CD4-positive, alpha-beta T cell (primary cell): ENCODE results near the gene HADHA. TPM values are rescaled to one million over a fixed set of nuclear protein-coding genes. Genes with fewer than 3 reads are reported as not detected.

Source experiments
- ATAC-seq: fragments of 200-7000 bp; cut with Tn5 transposase; one replicate; pipeline ENCODE4 v1.10.0; 2022; ENCODE audit warnings: mild to moderate bottlenecking; ENCODE audit not compliant: poor library complexity
- CTCF ChIA-PET: fragments of 350-600 bp; sonication (Branson Sonifier 250); formaldehyde crosslinking; loops from one replicate; lab custom pipeline; 2021; ENCODE audit warnings: antibody characterized with exemption, inconsistent platforms; lab: Charles Lee
- POLR2A ChIA-PET: fragments of 350-600 bp; sonication (Branson Sonifier 250); formaldehyde crosslinking; loops from one replicate; lab custom pipeline; 2021; ENCODE audit warnings: antibody characterized with exemption, inconsistent platforms; lab: Charles Lee
- DNase-seq, 14 experiments: peaks; one replicate each; pipeline ENCODE4 v3.0.0-alpha.2; 2013 to 2020; ENCODE audit warnings: mixed read lengths in 2 of 14
- H3K27ac ChIP-seq, 2 donors: one replicate each; pipeline versions ENCODE4 v1.5.1 to v1.7.0; 2013; ENCODE audit warnings: low read length in 2 of 2, low read depth in 1 of 2, mild to moderate bottlenecking in 1 of 2
- H3K27me3 ChIP-seq, 2 experiments: 1 replicate in 1 of 2; 2 replicates in 1 of 2; pipeline versions ENCODE4 v1.6.1 to v1.7.0; 2013; ENCODE audit warnings: low read length in 2 of 2, control low read depth in 1 of 2, mild to moderate bottlenecking in 1 of 2, moderate library complexity in 1 of 2; ENCODE audit not compliant: insufficient read depth in 2 of 2, control insufficient read depth in 1 of 2
- H3K36me3 ChIP-seq: one replicate; pipeline ENCODE4 v1.6.1; 2013; ENCODE audit warnings: low read length, control low read depth; ENCODE audit not compliant: insufficient read depth
- H3K4me1 ChIP-seq: one replicate; pipeline ENCODE4 v1.6.1; 2013; ENCODE audit warnings: low read length, control low read depth; ENCODE audit not compliant: insufficient read depth
- H3K4me3 ChIP-seq: one replicate; pipeline ENCODE4 v1.5.1; 2013; ENCODE audit warnings: mild to moderate bottlenecking, low read length, moderate library complexity
- H3K9me3 ChIP-seq, 2 experiments: 1 replicate in 1 of 2; 2 replicates in 1 of 2; pipeline versions ENCODE4 v1.6.1 to v1.7.0; 2013; ENCODE audit warnings: low read length in 2 of 2, mild to moderate bottlenecking in 2 of 2, control low read depth in 1 of 2, moderate library complexity in 1 of 2; ENCODE audit not compliant: control insufficient read depth in 1 of 2, insufficient read depth in 1 of 2
- H3K27ac Mint-ChIP-seq: one replicate; pipeline ENCODE4 v1.8.0; 2020; ENCODE audit warnings: mixed read lengths
- H3K27me3 Mint-ChIP-seq: one replicate; pipeline ENCODE4 v1.8.0; 2021; ENCODE audit warnings: mixed read lengths
- H3K36me3 Mint-ChIP-seq: one replicate; pipeline ENCODE4 v1.8.0; 2021; ENCODE audit warnings: low read depth, mixed read lengths
- H3K4me1 Mint-ChIP-seq: one replicate; pipeline ENCODE4 v1.8.0; 2021; ENCODE audit warnings: low read depth, mixed read lengths
- H3K4me3 Mint-ChIP-seq: one replicate; pipeline ENCODE4 v1.8.0; 2020; ENCODE audit warnings: mild to moderate bottlenecking, mixed read lengths
- H3K9me3 Mint-ChIP-seq: one replicate; pipeline ENCODE4 v1.8.0; 2020; ENCODE audit warnings: mixed read lengths
- CTCF ChIP-seq: fragments of 200-600 bp; IDR thresholded peaks from one replicate; pipeline ENCODE4 v1.8.0; 2022; ENCODE audit warnings: antibody characterized with exemption, mild to moderate bottlenecking
- intact Hi-C, 2 experiments: fragments of 100-400 bp; cut with DNase I in 1 of 2; cut with micrococcal nuclease in 1 of 2; formaldehyde crosslinking; loops; one replicate each; pipeline versions ENCODE4 v1.15.1 to v1.9.0; 2023 to 2025; cut with DNase I, micrococcal nuclease
- total RNA-seq, 174 experiments: library from RNA in 2 of 174; stranded (reverse) in 2 of 174; gene quantifications; one replicate each; pipeline ENCODE4 v1.2.3 and lab custom pipeline; 2021 to 2026

HADHA gene
- total RNA-seq, 2 experiments from 2014 or later: 72.4 to 73.7 TPM

- no peak overlapping the region for H3K27ac Mint-ChIP-seq
- TF ChIP-seq CTCF: no peak
- peaks cover 79% of the 10 kb centered on the region for H3K36me3 ChIP-seq
Observed at GRCh38 chr2:26202981-26203490, 41.4 kb downstream of the HADHA start.

GRCh38 chr2:26197516-26197915, 46.9 kb downstream of the HADHA start:
- H3K4me3 Mint-ChIP-seq: no peak overlapping the region
- Histone ChIP-seq H3K4me1 (no peaks in the 10 kb centered on the region), H3K36me3 (peaks cover 87% of the 10 kb centered on the region), H3K4me3 (no peak overlapping the region), H3K27me3 (no peaks in the 10 kb centered on the region), H3K9me3 (no peaks in the 10 kb centered on the region), H3K27ac (no peak overlapping the region)
- TF ChIP-seq CTCF: no peak
- ATAC-seq (no peak), DNase-seq (no peak)
- H3K36me3 Mint-ChIP-seq: peaks cover 94% of the 10 kb centered on the region
- no peaks in the 10 kb centered on the region for H3K27me3 Mint-ChIP-seq
- H3K9me3 Mint-ChIP-seq: no peaks in the 10 kb centered on the region
- no peaks in the 10 kb centered on the region for H3K4me1 Mint-ChIP-seq
- ChIA-PET POLR2A (no interaction called here), CTCF (no interaction called here)
- intact Hi-C loops: no loop called here
- H3K27ac Mint-ChIP-seq: no peak overlapping the region

More at GRCh38 chr2:26202981-26203490, 41.4 kb downstream of the HADHA start:
- H3K27me3 ChIP-seq: no peaks in the 10 kb centered on the region
- H3K4me3 Mint-ChIP-seq: no peak overlapping the region
- no peak for ATAC-seq
- H3K4me1 Mint-ChIP-seq: no peaks in the 10 kb centered on the region
- ChIA-PET CTCF (interaction anchor here (0.6 kb wide), 1 partner anchor 1463 kb away, joined by 3 read pairs; no protein-coding TSS in a partner anchor), POLR2A (no interaction called here)
- no peaks in the 10 kb centered on the region for H3K4me1 ChIP-seq
- intact Hi-C loops: no loop called here
- no peaks in the 10 kb centered on the region for H3K27me3 Mint-ChIP-seq
- H3K9me3 ChIP-seq: no peaks in the 10 kb centered on the region
- no peak overlapping the region for H3K27ac ChIP-seq
- no peak overlapping the region for H3K4me3 ChIP-seq
- no peak for DNase-seq
- H3K9me3 Mint-ChIP-seq: no peaks in the 10 kb centered on the region
- H3K36me3 Mint-ChIP-seq: peaks cover 88% of the 10 kb centered on the region

- no peaks in the 10 kb centered on the region for H3K9me3 Mint-ChIP-seq
- DNase-seq: no peak
- H3K27me3 Mint-ChIP-seq: no peaks in the 10 kb centered on the region
- H3K36me3 Mint-ChIP-seq: peaks cover 93% of the 10 kb centered on the region
- H3K27me3 ChIP-seq: no peaks in the 10 kb centered on the region
- ChIA-PET CTCF (no interaction called here), POLR2A (no interaction called here)
- no peaks in the 10 kb centered on the region for H3K9me3 ChIP-seq
- H3K4me1 ChIP-seq: no peaks in the 10 kb centered on the region
- intact Hi-C loops: no loop called here
- H3K4me3 ChIP-seq: no peak overlapping the region
- H3K4me3 Mint-ChIP-seq: no peak overlapping the region
- H3K4me1 Mint-ChIP-seq: no peaks in the 10 kb centered on the region
- TF ChIP-seq CTCF: no peak
- peaks cover 85% of the 10 kb centered on the region for H3K36me3 ChIP-seq
- H3K27ac ChIP-seq: no peak overlapping the region
- no peak overlapping the region for H3K27ac Mint-ChIP-seq
- no peak for ATAC-seq
Observed at GRCh38 chr2:26196683-26197418, 47.6 kb downstream of the HADHA start.
